Activated CD4-positive, alpha-beta T cell treated with anti-CD3 and anti-CD28 coated beads for 48 hours (primary cell): ENCODE measurements around the gene ABCB11.

Experiments
- DNase-seq: peaks from one replicate; pipeline ENCODE4 v3.0.0-alpha.2; 2020

Gene ABCB11

GRCh38 chr2:169006665-169007064 lies 24.5 kb downstream of the ABCB11 start:
- no peak for DNase-seq

GRCh38 chr2:169005994-169006393 lies 25.1 kb downstream of the ABCB11 start:
- no peak for DNase-seq

GRCh38 chr2:169005080-169005598 lies 26.0 kb downstream of the ABCB11 start:
- DNase-seq: no peak

GRCh38 chr2:169002161-169002738 lies 28.9 kb downstream of the ABCB11 start:
- no peak for DNase-seq

- DNase-seq: peak; percentile 9
These were observed 29.9 kb downstream of the ABCB11 start for GRCh38 chr2:169001116-169001815.

GRCh38 chr2:168999668-169000213 lies 31.4 kb downstream of the ABCB11 start:
- DNase-seq: no peak

- no peak for DNase-seq
These were observed 32.4 kb downstream of the ABCB11 start for GRCh38 chr2:168998609-168999211.

GRCh38 chr2:168997794-168998193 lies 33.3 kb downstream of the ABCB11 start:
- no peak for DNase-seq

- no peak for DNase-seq
These were observed 34.0 kb downstream of the ABCB11 start for GRCh38 chr2:168997118-168997521.

- no peak for DNase-seq
These were observed 35.4 kb downstream of the ABCB11 start for GRCh38 chr2:168995744-168996143.

GRCh38 chr2:168993538-168993937 lies 37.6 kb downstream of the ABCB11 start:
- DNase-seq: no peak

- DNase-seq: no peak
These were observed 38.4 kb downstream of the ABCB11 start for GRCh38 chr2:168992591-168993349.

- no peak for DNase-seq
These were observed 39.1 kb downstream of the ABCB11 start for GRCh38 chr2:168992026-168992425.

GRCh38 chr2:168988755-168989154 lies 42.4 kb downstream of the ABCB11 start:
- DNase-seq: no peak

- no peak for DNase-seq
These were observed 44.7 kb downstream of the ABCB11 start for GRCh38 chr2:168986398-168986943.

- no peak for DNase-seq
These were observed 49.5 kb downstream of the ABCB11 start for GRCh38 chr2:168981651-168982050.

GRCh38 chr2:168978461-168978861 lies 52.7 kb downstream of the ABCB11 start:
- no peak for DNase-seq

GRCh38 chr2:168977608-168978007 lies 53.5 kb downstream of the ABCB11 start:
- no peak for DNase-seq

GRCh38 chr2:168976034-168976654 lies 55.0 kb downstream of the ABCB11 start:
- no peak for DNase-seq

- no peak for DNase-seq
These were observed 56.7 kb downstream of the ABCB11 start for GRCh38 chr2:168974428-168974827.

GRCh38 chr2:168971261-168971660 lies 59.9 kb downstream of the ABCB11 start:
- no peak for DNase-seq

GRCh38 chr2:168970711-168971233 lies 60.4 kb downstream of the ABCB11 start:
- no peak for DNase-seq
